ENCODE data around the gene REXO1.

GRCh38 chr19:1811472-1811894 lies 36.8 kb downstream of the REXO1 start:
- TF ChIP-seq POLR2A (IDR thresholded peaks at IDR 0.05; ENCODE audit: low read length) (no peak), GATA1 (IDR thresholded peaks at IDR 0.05; ENCODE audit: low read depth, low read length) (no peak)

All from erythroblast (primary cell).